ENCODE results near the gene GSTM2.
"Not testable (repeated sequence)": the region's sequence is repeated elsewhere in the genome, so short reads cannot be mapped to it uniquely, and the experiment has no call there.

The GSTM2 gene

GRCh38 chr1:109687109-109687508 is 19.3 kb downstream of the GSTM2 start:
- not testable (repeated sequence) for H3K9me3 ChIP-seq (ENCODE audit: control insufficient read depth in 2 of 2, low read length in 2 of 2); H3K27me3 ChIP-seq (ENCODE audit: control insufficient read depth in 1 of 2, insufficient read depth in 2 of 2, low read length in 2 of 2); H3K27ac ChIP-seq (ENCODE audit: low read length); H3K4me3 ChIP-seq (ENCODE audit: low read length in 2 of 2); H3K4me1 ChIP-seq (ENCODE audit: control insufficient read depth, insufficient read depth, low read length); H3K9ac ChIP-seq (ENCODE audit: low read length in 2 of 2); H3K36me3 ChIP-seq (ENCODE audit: control insufficient read depth in 2 of 2, insufficient read depth in 2 of 2, low read length in 2 of 2)

- H3K27me3 ChIP-seq (ENCODE audit: control insufficient read depth in 1 of 2, insufficient read depth in 2 of 2, low read length in 2 of 2), result no peaks in the 10 kb centered on the region
- H3K9ac ChIP-seq (ENCODE audit: low read length in 2 of 2), result no peak within 1 kb of the TSS
- H3K4me3 ChIP-seq (ENCODE audit: low read length in 2 of 2), result no peak within 1 kb of the TSS
- H3K9me3 ChIP-seq (ENCODE audit: control insufficient read depth in 2 of 2, low read length in 2 of 2), result no peaks in the 10 kb centered on the region
- H3K36me3 ChIP-seq (ENCODE audit: control insufficient read depth in 2 of 2, insufficient read depth in 2 of 2, low read length in 2 of 2), result no peaks in the 10 kb centered on the region
- no peak within 1 kb of the TSS for H3K27ac ChIP-seq (ENCODE audit: low read length)
- no peaks in the 10 kb centered on the region for H3K4me1 ChIP-seq (ENCODE audit: control insufficient read depth, insufficient read depth, low read length)
Observed at GRCh38 chr1:109687641-109688499, 20.0 kb downstream of the GSTM2 start, which contains the start of gene GSTM1. GSTM1 (plus strand) TSS chr1:109687817; CDS start chr1:109687874, 57 bp downstream.

- Histone ChIP-seq H3K9me3 (ENCODE audit: control insufficient read depth in 2 of 2, low read length in 2 of 2) (no peaks in the 10 kb centered on the region), H3K4me1 (ENCODE audit: control insufficient read depth, insufficient read depth, low read length) (no peaks in the 10 kb centered on the region), H3K4me3 (ENCODE audit: low read length in 2 of 2) (no peak overlapping the region), H3K9ac (ENCODE audit: low read length in 2 of 2) (no peak overlapping the region), H3K27me3 (ENCODE audit: control insufficient read depth in 1 of 2, insufficient read depth in 2 of 2, low read length in 2 of 2) (no peaks in the 10 kb centered on the region), H3K36me3 (ENCODE audit: control insufficient read depth in 2 of 2, insufficient read depth in 2 of 2, low read length in 2 of 2) (no peaks in the 10 kb centered on the region), H3K27ac (ENCODE audit: low read length) (no peak overlapping the region)
Observed at GRCh38 chr1:109689844-109690405, 22.1 kb downstream of the GSTM2 start.

- H3K27ac ChIP-seq (ENCODE audit: low read length), result no peak overlapping the region
- H3K9me3 ChIP-seq (ENCODE audit: control insufficient read depth in 2 of 2, low read length in 2 of 2), result no peaks in the 10 kb centered on the region
- no peaks in the 10 kb centered on the region for H3K4me1 ChIP-seq (ENCODE audit: control insufficient read depth, insufficient read depth, low read length)
- H3K4me3 ChIP-seq (ENCODE audit: low read length in 2 of 2), result no peak overlapping the region
- no peaks in the 10 kb centered on the region for H3K36me3 ChIP-seq (ENCODE audit: control insufficient read depth in 2 of 2, insufficient read depth in 2 of 2, low read length in 2 of 2)
- H3K27me3 ChIP-seq (ENCODE audit: control insufficient read depth in 1 of 2, insufficient read depth in 2 of 2, low read length in 2 of 2), result no peaks in the 10 kb centered on the region
- H3K9ac ChIP-seq (ENCODE audit: low read length in 2 of 2), result no peak overlapping the region
Observed at GRCh38 chr1:109691759-109692158, 23.9 kb downstream of the GSTM2 start.

- not testable (repeated sequence) for H3K9ac ChIP-seq (ENCODE audit: low read length in 2 of 2); H3K36me3 ChIP-seq (ENCODE audit: control insufficient read depth in 2 of 2, insufficient read depth in 2 of 2, low read length in 2 of 2); H3K9me3 ChIP-seq (ENCODE audit: control insufficient read depth in 2 of 2, low read length in 2 of 2); H3K4me3 ChIP-seq (ENCODE audit: low read length in 2 of 2); H3K27ac ChIP-seq (ENCODE audit: low read length); H3K4me1 ChIP-seq (ENCODE audit: control insufficient read depth, insufficient read depth, low read length); H3K27me3 ChIP-seq (ENCODE audit: control insufficient read depth in 1 of 2, insufficient read depth in 2 of 2, low read length in 2 of 2)
Observed at GRCh38 chr1:109694400-109694799, 26.5 kb downstream of the GSTM2 start.

- not testable (repeated sequence) for H3K4me3 ChIP-seq (ENCODE audit: low read length in 2 of 2); H3K36me3 ChIP-seq (ENCODE audit: control insufficient read depth in 2 of 2, insufficient read depth in 2 of 2, low read length in 2 of 2); H3K9ac ChIP-seq (ENCODE audit: low read length in 2 of 2); H3K9me3 ChIP-seq (ENCODE audit: control insufficient read depth in 2 of 2, low read length in 2 of 2); H3K27me3 ChIP-seq (ENCODE audit: control insufficient read depth in 1 of 2, insufficient read depth in 2 of 2, low read length in 2 of 2); H3K27ac ChIP-seq (ENCODE audit: low read length); H3K4me1 ChIP-seq (ENCODE audit: control insufficient read depth, insufficient read depth, low read length)
Observed at GRCh38 chr1:109695138-109695537, 27.3 kb downstream of the GSTM2 start.

- H3K9ac ChIP-seq (ENCODE audit: low read length in 2 of 2), result no peak overlapping the region
- no peaks in the 10 kb centered on the region for H3K36me3 ChIP-seq (ENCODE audit: control insufficient read depth in 2 of 2, insufficient read depth in 2 of 2, low read length in 2 of 2)
- H3K27ac ChIP-seq (ENCODE audit: low read length), result no peak overlapping the region
- no peaks in the 10 kb centered on the region for H3K4me1 ChIP-seq (ENCODE audit: control insufficient read depth, insufficient read depth, low read length)
- no peaks in the 10 kb centered on the region for H3K9me3 ChIP-seq (ENCODE audit: control insufficient read depth in 2 of 2, low read length in 2 of 2)
- no peak overlapping the region for H3K4me3 ChIP-seq (ENCODE audit: low read length in 2 of 2)
- no peaks in the 10 kb centered on the region for H3K27me3 ChIP-seq (ENCODE audit: control insufficient read depth in 1 of 2, insufficient read depth in 2 of 2, low read length in 2 of 2)
Observed at GRCh38 chr1:109697066-109697465, 29.2 kb downstream of the GSTM2 start.

- not testable (repeated sequence) for H3K9ac ChIP-seq (ENCODE audit: low read length in 2 of 2); H3K27ac ChIP-seq (ENCODE audit: low read length); H3K4me1 ChIP-seq (ENCODE audit: control insufficient read depth, insufficient read depth, low read length); H3K27me3 ChIP-seq (ENCODE audit: control insufficient read depth in 1 of 2, insufficient read depth in 2 of 2, low read length in 2 of 2); H3K36me3 ChIP-seq (ENCODE audit: control insufficient read depth in 2 of 2, insufficient read depth in 2 of 2, low read length in 2 of 2); H3K4me3 ChIP-seq (ENCODE audit: low read length in 2 of 2); H3K9me3 ChIP-seq (ENCODE audit: control insufficient read depth in 2 of 2, low read length in 2 of 2)
Observed at GRCh38 chr1:109697861-109698260, 30.0 kb downstream of the GSTM2 start.

GRCh38 chr1:109702940-109703339 is 35.1 kb downstream of the GSTM2 start:
- not testable (repeated sequence) for H3K36me3 ChIP-seq (ENCODE audit: control insufficient read depth in 2 of 2, insufficient read depth in 2 of 2, low read length in 2 of 2); H3K4me3 ChIP-seq (ENCODE audit: low read length in 2 of 2); H3K27me3 ChIP-seq (ENCODE audit: control insufficient read depth in 1 of 2, insufficient read depth in 2 of 2, low read length in 2 of 2); H3K9ac ChIP-seq (ENCODE audit: low read length in 2 of 2); H3K9me3 ChIP-seq (ENCODE audit: control insufficient read depth in 2 of 2, low read length in 2 of 2); H3K27ac ChIP-seq (ENCODE audit: low read length); H3K4me1 ChIP-seq (ENCODE audit: control insufficient read depth, insufficient read depth, low read length)

GRCh38 chr1:109704173-109704572 is 36.3 kb downstream of the GSTM2 start:
- Histone ChIP-seq H3K4me1 (ENCODE audit: control insufficient read depth, insufficient read depth, low read length) (no peaks in the 10 kb centered on the region), H3K27me3 (ENCODE audit: control insufficient read depth in 1 of 2, insufficient read depth in 2 of 2, low read length in 2 of 2) (no peaks in the 10 kb centered on the region), H3K9ac (ENCODE audit: low read length in 2 of 2) (no peak overlapping the region), H3K4me3 (ENCODE audit: low read length in 2 of 2) (no peak overlapping the region), H3K36me3 (ENCODE audit: control insufficient read depth in 2 of 2, insufficient read depth in 2 of 2, low read length in 2 of 2) (no peaks in the 10 kb centered on the region), H3K27ac (ENCODE audit: low read length) (no peak overlapping the region), H3K9me3 (ENCODE audit: control insufficient read depth in 2 of 2, low read length in 2 of 2) (no peaks in the 10 kb centered on the region)

GRCh38 chr1:109705411-109705810 is 37.6 kb downstream of the GSTM2 start:
- no peaks in the 10 kb centered on the region for H3K36me3 ChIP-seq (ENCODE audit: control insufficient read depth in 2 of 2, insufficient read depth in 2 of 2, low read length in 2 of 2)
- no peaks in the 10 kb centered on the region for H3K4me1 ChIP-seq (ENCODE audit: control insufficient read depth, insufficient read depth, low read length)
- H3K27me3 ChIP-seq (ENCODE audit: control insufficient read depth in 1 of 2, insufficient read depth in 2 of 2, low read length in 2 of 2), result no peaks in the 10 kb centered on the region
- no peak overlapping the region for H3K9ac ChIP-seq (ENCODE audit: low read length in 2 of 2)
- H3K4me3 ChIP-seq (ENCODE audit: low read length in 2 of 2), result no peak overlapping the region
- H3K27ac ChIP-seq (ENCODE audit: low read length), result no peak overlapping the region
- no peaks in the 10 kb centered on the region for H3K9me3 ChIP-seq (ENCODE audit: control insufficient read depth in 2 of 2, low read length in 2 of 2)
